SK-N-MC (cell line): ENCODE measurements around the gene TEAD1.

Source experiments
- EZH2 ChIP-seq: fragments of 200-600 bp; sonication (generic); IDR thresholded peaks from one replicate; pipeline ENCODE4 v1.6.1; 2017; ENCODE audit warnings: antibody characterized with exemption
- FOXP2 ChIP-seq: optimal IDR thresholded peaks from 2 replicates; pipeline ENCODE3; 2011; ENCODE audit warnings: mild to moderate bottlenecking, moderate library complexity; ENCODE audit not compliant: insufficient read depth; ENCODE audit errors: extremely low read length, control extremely low read depth
- POLR2AphosphoS5 ChIP-seq: IDR thresholded peaks from 2 replicates; pipeline ENCODE4 v1.6.1; 2012; ENCODE audit warnings: mild to moderate bottlenecking, low read depth, low read length, borderline replicate concordance

DNA sequence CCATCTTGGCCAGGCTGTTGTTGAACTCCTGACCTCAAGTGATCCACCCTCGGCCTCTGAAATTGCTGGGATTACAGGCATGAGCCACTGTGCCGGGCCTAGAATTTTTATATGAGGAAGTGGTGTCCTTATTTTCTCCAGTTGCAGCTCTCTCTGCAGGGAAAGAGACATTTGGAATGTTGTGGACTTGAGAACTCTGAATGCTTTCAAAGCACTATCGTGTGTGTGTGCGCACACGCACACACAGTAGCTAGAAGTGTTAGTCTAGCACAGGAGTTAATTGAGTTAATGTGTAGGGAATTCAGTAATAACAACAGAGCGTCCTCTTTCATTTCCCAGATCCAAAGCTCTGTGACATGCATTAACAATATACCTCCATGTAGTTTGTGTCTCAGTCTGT, 170.9 kb downstream of the TEAD1 start:
- TF ChIP-seq EZH2 (no peak), POLR2AphosphoS5 (no peak), FOXP2 (no peak)
